ENCODE results near the gene CAMLG.

Gene CAMLG

GRCh38 chr5:134758504-134759341 is 20.4 kb downstream of the CAMLG start, which contains the start of gene DDX46:
DDX46 (plus strand) TSS chr5:134758779; CDS start chr5:134758939, 160 bp downstream.
- peak; percentile 88 for TF ChIP-seq CTCF (IDR thresholded peaks at IDR 0.05)

- TF ChIP-seq CTCF (IDR thresholded peaks at IDR 0.05): no peak
Observed at GRCh38 chr5:134769206-134769605, 30.9 kb downstream of the CAMLG start.

GRCh38 chr5:134772461-134773125 is 34.2 kb downstream of the CAMLG start:
- no peak for TF ChIP-seq CTCF (IDR thresholded peaks at IDR 0.05)

- no peak for TF ChIP-seq CTCF (IDR thresholded peaks at IDR 0.05)
Observed at GRCh38 chr5:134777366-134777765, 39.0 kb downstream of the CAMLG start.

- peak; percentile 63 for TF ChIP-seq CTCF (IDR thresholded peaks at IDR 0.05)
Observed at GRCh38 chr5:134784241-134784920, 46.0 kb downstream of the CAMLG start.

- TF ChIP-seq CTCF (IDR thresholded peaks at IDR 0.05): no peak
Observed at GRCh38 chr5:134784946-134785620, 46.7 kb downstream of the CAMLG start.

GRCh38 chr5:134787692-134788091 is 49.3 kb downstream of the CAMLG start:
- no peak for TF ChIP-seq CTCF (IDR thresholded peaks at IDR 0.05)

Data from LNCAP (cell line).